H9 (cell line): ENCODE measurements around the gene KIAA1586. TPM values are rescaled to one million over a fixed set of nuclear protein-coding genes. Genes with fewer than 3 reads are reported as not detected.
A peak's percentile ranks its signal among the peaks of the same experiment; 100 is the strongest.

ENCODE experiments used
- DNase-seq: peaks from one replicate; pipeline ENCODE4 v3.0.0-alpha.2; 2017
- H2AFZ ChIP-seq: one replicate; pipeline ENCODE4 v1.6.1; 2013; ENCODE audit warnings: mild to moderate bottlenecking, low read length, control low read depth, moderate library complexity
- H2AK5ac ChIP-seq: 2 replicates; pipeline ENCODE4 v1.6.1; 2013; ENCODE audit warnings: low read length, control low read depth, mixed read lengths; ENCODE audit not compliant: insufficient read length
- H2BK120ac ChIP-seq: one replicate; pipeline ENCODE4 v1.6.1; 2013; ENCODE audit warnings: low read depth, mild to moderate bottlenecking, low read length, control low read depth, inconsistent platforms; ENCODE audit not compliant: poor library complexity, severe bottlenecking
- H2BK12ac ChIP-seq: 2 replicates; pipeline ENCODE4 v1.6.1; 2013; ENCODE audit warnings: low read length, control low read depth, mixed read lengths, low read depth; ENCODE audit not compliant: insufficient read length
- H2BK15ac ChIP-seq: 2 replicates; pipeline ENCODE4 v1.6.1; 2013; ENCODE audit warnings: low read depth, low read length, control low read depth
- H2BK20ac ChIP-seq: one replicate; pipeline ENCODE4 v1.6.1; 2013; ENCODE audit warnings: low read depth, mild to moderate bottlenecking, low read length, control low read depth, inconsistent platforms; ENCODE audit not compliant: poor library complexity, severe bottlenecking
- H2BK5ac ChIP-seq: 2 replicates; pipeline ENCODE4 v1.6.1; 2013; ENCODE audit warnings: low read length, control low read depth, mixed read lengths; ENCODE audit not compliant: insufficient read length
- H3K14ac ChIP-seq: 2 replicates; pipeline ENCODE4 v1.6.1; 2013; ENCODE audit warnings: low read length, control low read depth; ENCODE audit not compliant: insufficient read depth
- H3K18ac ChIP-seq: 2 replicates; pipeline ENCODE4 v1.6.1; 2013; ENCODE audit warnings: low read depth, mild to moderate bottlenecking, mixed read lengths, low read length, control low read depth; ENCODE audit not compliant: insufficient read length
- H3K23ac ChIP-seq: 2 replicates; pipeline ENCODE4 v1.6.1; 2013; ENCODE audit warnings: low read length, control low read depth, mixed read lengths, low read depth; ENCODE audit not compliant: insufficient read length
- H3K23me2 ChIP-seq: 2 replicates; pipeline ENCODE4 v1.6.1; 2013; ENCODE audit warnings: low read depth, mild to moderate bottlenecking, mixed read lengths, low read length, control low read depth; ENCODE audit not compliant: insufficient read length, poor library complexity, severe bottlenecking
- H3K27ac ChIP-seq: 2 replicates; pipeline ENCODE4 v1.5.1; 2013; ENCODE audit warnings: low read length, control low read depth, mixed read lengths, low read depth; ENCODE audit not compliant: insufficient read length
- H3K27me3 ChIP-seq: 2 replicates; pipeline ENCODE4 v1.6.1; 2013; ENCODE audit warnings: low read length, control low read depth, inconsistent platforms; ENCODE audit not compliant: insufficient read depth
- H3K4ac ChIP-seq: 2 replicates; pipeline ENCODE4 v1.6.1; 2013; ENCODE audit warnings: low read depth, mild to moderate bottlenecking, control low read depth, inconsistent platforms, low read length, moderate library complexity
- H3K4me1 ChIP-seq: 2 replicates; pipeline ENCODE4 v1.6.1; 2013; ENCODE audit warnings: low read length, control low read depth, inconsistent platforms; ENCODE audit not compliant: insufficient read depth
- H3K4me2 ChIP-seq: 2 replicates; pipeline ENCODE4 v1.6.1; 2013; ENCODE audit warnings: low read length, control low read depth, mixed read lengths; ENCODE audit not compliant: insufficient read length, insufficient read depth
- H3K56ac ChIP-seq: 2 replicates; pipeline ENCODE4 v1.6.1; 2013; ENCODE audit warnings: low read depth, mild to moderate bottlenecking, mixed read lengths, low read length, control low read depth; ENCODE audit not compliant: insufficient read length
- H3K79me1 ChIP-seq: 2 replicates; pipeline ENCODE4 v1.6.1; 2013; ENCODE audit warnings: low read depth, mild to moderate bottlenecking, moderate library complexity, low read length, control low read depth, inconsistent platforms; ENCODE audit not compliant: insufficient read depth, poor library complexity, severe bottlenecking
- H3K79me2 ChIP-seq: 2 replicates; pipeline ENCODE4 v1.6.1; 2013; ENCODE audit warnings: low read length, control low read depth, inconsistent platforms; ENCODE audit not compliant: insufficient read depth
- H3K9ac ChIP-seq: 2 replicates; pipeline ENCODE4 v1.6.1; 2013; ENCODE audit warnings: low read length, control low read depth, mixed read lengths; ENCODE audit not compliant: insufficient read length; ENCODE audit errors: extremely low read depth
- H3K9me3 ChIP-seq: one replicate; pipeline ENCODE4 v1.6.1; 2013; ENCODE audit warnings: low read depth, low read length, inconsistent platforms; ENCODE audit not compliant: control insufficient read depth
- H3T11ph ChIP-seq: one replicate; pipeline ENCODE4 v1.6.1; 2013; ENCODE audit warnings: mild to moderate bottlenecking, low read length, control low read depth, inconsistent platforms
- H4K20me1 ChIP-seq: one replicate; pipeline ENCODE4 v1.6.1; 2013; ENCODE audit not compliant: control insufficient read depth, insufficient read length, insufficient read depth
- H4K5ac ChIP-seq: 2 replicates; pipeline ENCODE4 v1.6.1; 2013; ENCODE audit warnings: low read depth, mild to moderate bottlenecking, mixed read lengths, low read length, control low read depth; ENCODE audit not compliant: insufficient read length
- H4K8ac ChIP-seq: replicated peaks from 2 replicates; pipeline ENCODE4 v1.6.1; 2013; ENCODE audit warnings: low read length, control low read depth, mixed read lengths, low read depth; ENCODE audit not compliant: insufficient read length
- H4K91ac ChIP-seq: 2 replicates; pipeline ENCODE4 v1.6.1; 2013; ENCODE audit warnings: low read depth, mild to moderate bottlenecking, moderate library complexity, mixed read lengths, low read length, control low read depth; ENCODE audit not compliant: insufficient read length
- H3K27ac Mint-ChIP-seq, 3 experiments: 2 replicates in 2 of 3; 3 replicates in 1 of 3; pipeline ENCODE4 v1.8.0; 2020 to 2021; ENCODE audit warnings: mixed read lengths in 3 of 3, mild to moderate bottlenecking in 1 of 3, moderate library complexity in 1 of 3
- H3K27me3 Mint-ChIP-seq: 2 replicates; pipeline ENCODE4 v1.8.0; 2021; ENCODE audit warnings: low read depth, mild to moderate bottlenecking, moderate library complexity, mixed read lengths
- H3K36me3 Mint-ChIP-seq, 3 experiments: 2 replicates in 2 of 3; 3 replicates in 1 of 3; pipeline ENCODE4 v1.8.0; 2020 to 2021; ENCODE audit warnings: low read depth in 3 of 3, mixed read lengths in 3 of 3; ENCODE audit not compliant: insufficient read depth in 1 of 3
- H3K4me1 Mint-ChIP-seq, 2 experiments: 2 replicates each; pipeline ENCODE4 v1.8.0; 2020; ENCODE audit warnings: mixed read lengths in 2 of 2
- H3K4me3 Mint-ChIP-seq, 2 experiments: 2 replicates in 1 of 2; 3 replicates in 1 of 2; pipeline ENCODE4 v1.8.0; 2020 to 2021; ENCODE audit warnings: mild to moderate bottlenecking in 2 of 2, mixed read lengths in 2 of 2, moderate library complexity in 1 of 2
- H3K9me3 Mint-ChIP-seq, 2 experiments: 2 replicates in 1 of 2; 3 replicates in 1 of 2; pipeline ENCODE4 v1.8.0; 2020; ENCODE audit warnings: mild to moderate bottlenecking in 2 of 2, mixed read lengths in 2 of 2, moderate library complexity in 1 of 2
- CTCF ChIP-seq: fragments of 200-600 bp; sonication (generic); conservative IDR thresholded peaks from 3 replicates; pipeline ENCODE4 v1.8.0; 2021; ENCODE audit warnings: antibody characterized with exemption, mild to moderate bottlenecking
- WGBS: extraction: QIAGEN DNeasy Blood & Tissue Kit; methylation state at CpG from one replicate; pipeline ENCODE4 v1.1.7; 2013; ENCODE audit warnings: missing lambda C conversion rate, low lambda C conversion rate, mixed read lengths; ENCODE audit not compliant: insufficient read length; ENCODE audit errors: extremely low coverage; 5-methylcytosine and 5-hydroxymethylcytosine counted together
- total RNA-seq: library from RNA; stranded (reverse); gene quantifications from 2 replicates; pipeline ENCODE4 v1.2.1, GENCODE V29; 2021

Gene KIAA1586
- total RNA-seq, 1 experiment from 2014 or later, result 33.3 TPM

GRCh38 chr6:57004292-57004691 is 42.2 kb upstream of the KIAA1586 start:
- Histone ChIP-seq H2BK5ac (no peak overlapping the region), H3K23ac (no peak overlapping the region), H3K27me3 (no peaks in the 10 kb centered on the region), H3K9me3 (peaks cover 1% of the 10 kb centered on the region), H2BK120ac (no peak overlapping the region), H2AFZ (no peak overlapping the region), H3K14ac (no peak overlapping the region), H2AK5ac (no peak overlapping the region), H3K27ac (no peak overlapping the region), H2BK12ac (no peak overlapping the region), H2BK20ac (no peak overlapping the region), H3K18ac (no peak overlapping the region), H3K79me1 (no peaks in the 10 kb centered on the region), H3K4ac (no peak overlapping the region), H3K4me1 (no peaks in the 10 kb centered on the region), H4K8ac (no peak overlapping the region), H3K9ac (no peak overlapping the region), H3K4me2 (no peak overlapping the region), H4K5ac (no peak overlapping the region), H2BK15ac (no peak overlapping the region), H3K23me2 (no peaks in the 10 kb centered on the region), H3K79me2 (no peaks in the 10 kb centered on the region), H4K91ac (no peak overlapping the region), H3K56ac (no peak overlapping the region), H4K20me1 (no peaks in the 10 kb centered on the region), H3T11ph (no peak overlapping the region)
- Mint-ChIP-seq H3K27ac (peak overlapping the region in 1 of 3 experiments; percentile 26; a peak in 2 of 7 replicates), H3K27me3 (no peaks in the 10 kb centered on the region), H3K36me3 (peaks cover 0 to 5% (median 3%) of the 10 kb centered on the region in 3 experiments; a peak in 3 of 7 replicates), H3K4me1 (no peaks in the 10 kb centered on the region), H3K9me3 (peaks cover 3 to 6% of the 10 kb centered on the region in 2 experiments; a peak in 2 of 5 replicates), H3K4me3 (no peak overlapping the region)
- no peak for TF ChIP-seq CTCF
- no peak for DNase-seq
- WGBS, result no CpG with 5 or more reads among the region's 14 CpGs
